Endothelial cell of umbilical vein (primary cell): ENCODE measurements around the gene TAOK2. TPM values are rescaled to one million over a fixed set of nuclear protein-coding genes. Genes with fewer than 3 reads are reported as not detected.
"Not testable (repeated sequence)": the region's sequence is repeated elsewhere in the genome, so short reads cannot be mapped to it uniquely, and the experiment has no call there.

Experiments
- BruUV-seq: library from RNA; stranded (reverse); fragments of 400-500 nt; replicated peaks from 2 replicates; lab custom pipeline; 2021; lab: Mats Ljungman, UMichigan
- CTCF ChIA-PET: fragments of 300-600, 350-600 bp; sonication (Branson Sonifier 250); formaldehyde crosslinking; loops from one replicate; lab custom pipeline; 2021; ENCODE audit warnings: antibody characterized with exemption, inconsistent platforms; lab: Charles Lee
- POLR2A ChIA-PET: fragments of 300-600, 350-600 bp; sonication (Branson Sonifier 250); formaldehyde crosslinking; loops from one replicate; lab custom pipeline; 2021; ENCODE audit warnings: antibody characterized with exemption, inconsistent platforms; lab: Charles Lee
- DNase-seq: peaks from one replicate; pipeline ENCODE4 v3.0.0-alpha.2; 2011; ENCODE audit warnings: low read depth, low spot score
- FAIRE-seq: peaks from 2 replicates; lab custom pipeline; 2011; peaks lifted over from hg19 to GRCh38; lab: Jason Lieb, UNC
- H2AFZ ChIP-seq: 2 replicates; pipeline ENCODE4 v1.6.0; 2012; ENCODE audit warnings: low read depth, low read length, control low read depth, inconsistent platforms
- H3K27ac ChIP-seq: 2 replicates; pipeline ENCODE4 v1.5.1; 2011; ENCODE audit warnings: low read depth, mild to moderate bottlenecking, control low read depth, low read length, moderate library complexity; ENCODE audit not compliant: insufficient read depth
- H3K27me3 ChIP-seq, 2 experiments: 2 replicates each; pipeline versions ENCODE4 v1.6.0 to v1.6.1; 2011; ENCODE audit warnings: low read length in 2 of 2, mixed read lengths in 1 of 2; ENCODE audit not compliant: control insufficient read depth in 2 of 2, insufficient read depth in 2 of 2
- H3K36me3 ChIP-seq, 2 experiments: 2 replicates in 1 of 2; 3 replicates in 1 of 2; pipeline ENCODE4 v1.5.1; 2011; ENCODE audit warnings: low read length in 2 of 2, mild to moderate bottlenecking in 1 of 2, moderate library complexity in 1 of 2; ENCODE audit not compliant: control insufficient read depth in 2 of 2, insufficient read depth in 2 of 2; ENCODE audit errors: extremely low read depth in 1 of 2
- H3K4me1 ChIP-seq: 3 replicates; pipeline ENCODE4 v1.5.1; 2011; ENCODE audit warnings: mild to moderate bottlenecking, low read length; ENCODE audit not compliant: control insufficient read depth, insufficient read depth; ENCODE audit errors: extremely low read depth
- H3K4me2 ChIP-seq: 2 replicates; pipeline ENCODE4 v1.6.1; 2011; ENCODE audit warnings: low read length, control low read depth, mixed read lengths; ENCODE audit not compliant: insufficient read depth
- H3K4me3 ChIP-seq, 3 experiments: fragments of 200-600 bp in 1 of 3; sonication (generic), shearing (Covaris generic) in 1 of 3; replicated peaks in 1 of 3; 2 replicates each; pipeline ENCODE4 v1.5.1; 2011 to 2016; ENCODE audit warnings: control low read depth in 3 of 3, low read length in 3 of 3, mild to moderate bottlenecking in 2 of 3, inconsistent platforms in 1 of 3, low read depth in 1 of 3, moderate library complexity in 1 of 3; ENCODE audit not compliant: insufficient read depth in 1 of 3
- H3K79me2 ChIP-seq: 2 replicates; pipeline ENCODE4 v1.6.0; 2012; ENCODE audit warnings: low read length, inconsistent platforms; ENCODE audit not compliant: control insufficient read depth, insufficient read depth
- H3K9ac ChIP-seq: replicated peaks from 2 replicates; pipeline ENCODE3; 2011; ENCODE audit warnings: low read length, control low read depth; ENCODE audit not compliant: insufficient read depth; ENCODE audit errors: extremely low read depth
- H3K9me1 ChIP-seq: replicated peaks from 3 replicates; pipeline ENCODE4 v1.6.0; 2011; ENCODE audit warnings: mild to moderate bottlenecking, low read length; ENCODE audit not compliant: control insufficient read depth, insufficient read depth; ENCODE audit errors: extremely low read depth
- H3K9me3 ChIP-seq: replicated peaks from 2 replicates; pipeline ENCODE4 v1.5.1; 2012; ENCODE audit warnings: low read length, inconsistent platforms; ENCODE audit not compliant: control insufficient read depth, insufficient read depth
- H4K20me1 ChIP-seq: replicated peaks from 2 replicates; pipeline ENCODE3; 2011; ENCODE audit warnings: mild to moderate bottlenecking, low read length; ENCODE audit not compliant: control insufficient read depth, insufficient read depth; ENCODE audit errors: extremely low read depth
- EZH2 ChIP-seq: IDR thresholded peaks from 2 replicates; pipeline ENCODE4 v1.6.1; 2012; ENCODE audit warnings: borderline replicate concordance, low read depth, mild to moderate bottlenecking, moderate library complexity, low read length, inconsistent platforms; ENCODE audit not compliant: severe bottlenecking
- FOS ChIP-seq: IDR thresholded peaks from 2 replicates; pipeline ENCODE4 v1.6.1; 2011; ENCODE audit warnings: mild to moderate bottlenecking, low read length, moderate library complexity, borderline replicate concordance; ENCODE audit not compliant: insufficient read depth
- GATA2 ChIP-seq: IDR thresholded peaks from 2 replicates; pipeline ENCODE4 v1.7.0; 2011; ENCODE audit warnings: low read depth, mild to moderate bottlenecking, moderate library complexity, mixed read lengths, low read length; ENCODE audit not compliant: insufficient read length, insufficient read depth
- JUN ChIP-seq: IDR thresholded peaks from 2 replicates; pipeline ENCODE4 v1.6.1; 2011; ENCODE audit warnings: borderline replicate concordance, low read depth; ENCODE audit not compliant: insufficient read length, insufficient read depth
- MYC ChIP-seq: IDR thresholded peaks from one replicate; pipeline ENCODE4 v1.6.1; 2011; ENCODE audit warnings: mild to moderate bottlenecking, low read depth, low read length
- POLR2A ChIP-seq: IDR thresholded peaks from 2 replicates; pipeline ENCODE4 v1.6.1; 2012; ENCODE audit warnings: low read depth, mild to moderate bottlenecking, control low read depth, low read length
- POLR2AphosphoS5 ChIP-seq: IDR thresholded peaks from 2 replicates; pipeline ENCODE4 v1.6.1; 2012; ENCODE audit warnings: low read depth, mild to moderate bottlenecking, control low read depth, low read length, moderate library complexity; ENCODE audit not compliant: insufficient read depth
- dilution Hi-C: fragments of 300-500 bp; cut with MboI; formaldehyde crosslinking; loops from one replicate; pipeline ENCODE4 v1.15.0; 2019; ENCODE audit warnings: low sequenced_read_pairs; ENCODE audit not compliant: extremely low pct_ligation_motif_present
- intact Hi-C: fragments of 100-400 bp; cut with micrococcal nuclease; formaldehyde crosslinking; loops from one replicate; pipeline ENCODE4 v1.10.0; 2022
- polyA plus RNA-seq, 4 experiments: library from polyadenylated mRNA; depleted of rRNA in 3 of 4; stranded (reverse) in 3 of 4; unstranded in 1 of 4; fragments of >200 nt; gene quantifications; 2 replicates each; pipeline versions ENCODE4 v1.2.1 to v1.2.3, GENCODE V29; 2011 to 2012; ENCODE audit warnings: missing spikeins in 1 of 4
- total RNA-seq: library from RNA; stranded (reverse); gene quantifications from 2 replicates; pipeline ENCODE4 v1.2.3, GENCODE V29; 2021
- TF ChIP-seq, protein P1 (sequence below), 2 donors: IDR thresholded peaks; 1 replicate in 1 of 2; 2 replicates in 1 of 2; pipeline ENCODE4 v1.5.1; 2011; ENCODE audit warnings: low read length in 2 of 2, mild to moderate bottlenecking in 2 of 2, moderate library complexity in 2 of 2, control low read depth in 1 of 2, inconsistent platforms in 1 of 2, low read depth in 1 of 2; ENCODE audit not compliant: insufficient read depth in 1 of 2; ENCODE audit errors: extremely low read depth in 1 of 2
- TF ChIP-seq, protein P2 (sequence below): IDR thresholded peaks from 2 replicates; pipeline ENCODE4 v1.6.1; 2011; ENCODE audit not compliant: insufficient read depth, insufficient read length

The TAOK2 gene
- total and polyA plus RNA-seq, 2 donors (not counting 3 experiments of a cell fraction or from before 2014, with no cell fraction given): 52.8 to 114 TPM

DNA sequence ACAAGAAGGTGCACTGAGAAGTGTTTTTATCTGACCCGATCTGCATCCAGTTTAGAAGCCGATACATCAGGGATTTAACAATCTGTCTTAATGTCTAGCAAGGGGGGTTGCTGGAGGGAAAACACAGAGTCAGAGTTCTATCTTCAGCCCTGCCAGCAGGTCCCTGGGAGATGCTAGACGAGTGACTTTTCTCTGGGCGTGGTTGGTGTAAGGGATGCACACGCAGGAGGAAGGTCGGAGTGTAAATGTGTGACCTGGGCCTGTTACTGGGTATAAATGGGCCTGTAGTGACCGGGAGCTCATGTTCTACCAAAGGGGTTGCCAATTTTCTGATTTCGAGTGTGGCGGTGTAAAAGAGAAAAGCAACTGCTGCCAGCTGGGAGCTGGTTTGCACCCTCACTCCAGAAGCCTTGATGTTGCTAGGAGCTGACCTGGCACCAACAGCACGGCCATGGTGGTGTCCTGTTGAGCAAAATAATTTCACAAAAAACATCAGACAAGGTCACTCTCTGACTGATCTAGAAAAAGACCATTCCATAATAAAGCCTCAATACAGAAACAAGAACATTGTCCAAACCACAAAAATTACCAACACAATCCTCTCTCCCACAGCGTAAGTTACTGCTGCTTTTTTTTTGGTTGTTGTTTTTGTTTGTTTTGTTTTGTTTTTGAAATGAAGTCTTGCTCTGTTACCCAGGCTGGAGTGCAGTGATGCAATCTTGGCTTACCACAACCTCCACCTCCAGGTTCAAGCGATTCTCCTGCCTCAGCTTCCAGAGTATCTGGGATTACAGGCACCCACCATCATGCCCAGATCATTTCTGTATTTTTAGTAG lies 46.4 kb upstream of the TAOK2 start:
- H3K9me3 ChIP-seq: no peaks in the 10 kb centered on the region
- H3K9ac ChIP-seq: no peak overlapping the region
- FAIRE-seq: peak; percentile 46

DNA sequence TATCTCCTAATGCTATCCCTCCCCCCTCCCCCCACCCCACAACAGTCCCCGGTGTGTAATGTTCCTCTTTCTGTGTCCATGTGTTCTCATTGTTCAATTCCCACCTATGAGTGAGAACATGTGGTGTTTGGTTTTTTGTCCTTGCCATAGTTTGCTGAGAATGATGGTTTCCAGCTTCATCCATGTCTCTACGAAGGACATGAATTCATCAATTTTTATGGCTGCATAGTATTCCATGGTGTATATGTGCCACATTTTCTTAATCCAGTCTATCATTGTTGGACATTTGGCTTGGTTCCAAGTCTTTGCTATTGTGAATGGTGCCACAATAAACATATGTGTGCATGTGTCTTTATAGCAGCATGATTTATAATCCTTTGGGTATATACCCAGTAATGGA lies 41.9 kb upstream of the TAOK2 start:
- H3K9ac ChIP-seq, H3K36me3 ChIP-seq, H3K9me3 ChIP-seq, H3K4me2 ChIP-seq, BruUV-seq, H2AFZ ChIP-seq, H4K20me1 ChIP-seq, H3K4me3 ChIP-seq, dilution Hi-C loops, H3K79me2 ChIP-seq, POLR2A ChIA-PET, H3K9me1 ChIP-seq, intact Hi-C loops, H3K27ac ChIP-seq, DNase-seq, FAIRE-seq, CTCF ChIA-PET, H3K4me1 ChIP-seq: not testable (repeated sequence)
- peaks cover 11 to 15% of the 10 kb centered on the region in 2 experiments for H3K27me3 ChIP-seq

More for the DNA sequence above, 46.4 kb upstream of the TAOK2 start:
- peaks cover 15% of the 10 kb centered on the region for H3K4me1 ChIP-seq
- no peaks in the 10 kb centered on the region for H3K9me1 ChIP-seq
- intact Hi-C loops: loop anchor here (5.0 kb wide), 1 partner anchor 105 kb away; the partner anchor contains the start of gene MVP
- H3K79me2 ChIP-seq: peaks cover 10% of the 10 kb centered on the region
- no peaks in the 10 kb centered on the region for H3K27me3 ChIP-seq
- H3K4me3 ChIP-seq: no peak overlapping the region
- H2AFZ ChIP-seq: no peak overlapping the region
- ChIA-PET CTCF (interaction anchor here (0.6 to 2.5 kb wide), 9 partner anchors 10 to 227 kb away, joined by 3 to 11 read pairs (median 5); partner anchors contain the start of genes ASPHD1, TAOK2 and TMEM219), POLR2A (no interaction called here)
- BruUV-seq: no TSS peak
- TF ChIP-seq MYC: no peak
- TF ChIP-seq GATA2: no peak
- TF ChIP-seq JUN: no peak
- TF ChIP-seq POLR2A: no peak
- TF ChIP-seq EZH2: no peak
- no peak for TF ChIP-seq FOS
- TF ChIP-seq, protein P1, sequence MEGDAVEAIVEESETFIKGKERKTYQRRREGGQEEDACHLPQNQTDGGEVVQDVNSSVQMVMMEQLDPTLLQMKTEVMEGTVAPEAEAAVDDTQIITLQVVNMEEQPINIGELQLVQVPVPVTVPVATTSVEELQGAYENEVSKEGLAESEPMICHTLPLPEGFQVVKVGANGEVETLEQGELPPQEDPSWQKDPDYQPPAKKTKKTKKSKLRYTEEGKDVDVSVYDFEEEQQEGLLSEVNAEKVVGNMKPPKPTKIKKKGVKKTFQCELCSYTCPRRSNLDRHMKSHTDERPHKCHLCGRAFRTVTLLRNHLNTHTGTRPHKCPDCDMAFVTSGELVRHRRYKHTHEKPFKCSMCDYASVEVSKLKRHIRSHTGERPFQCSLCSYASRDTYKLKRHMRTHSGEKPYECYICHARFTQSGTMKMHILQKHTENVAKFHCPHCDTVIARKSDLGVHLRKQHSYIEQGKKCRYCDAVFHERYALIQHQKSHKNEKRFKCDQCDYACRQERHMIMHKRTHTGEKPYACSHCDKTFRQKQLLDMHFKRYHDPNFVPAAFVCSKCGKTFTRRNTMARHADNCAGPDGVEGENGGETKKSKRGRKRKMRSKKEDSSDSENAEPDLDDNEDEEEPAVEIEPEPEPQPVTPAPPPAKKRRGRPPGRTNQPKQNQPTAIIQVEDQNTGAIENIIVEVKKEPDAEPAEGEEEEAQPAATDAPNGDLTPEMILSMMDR (IDR thresholded peaks at IDR 0.05; ENCODE audit: extremely low read depth in 1 of 2, insufficient read depth in 1 of 2, low read depth in 1 of 2, low read length in 2 of 2): no peak
- TF ChIP-seq, protein P2, sequence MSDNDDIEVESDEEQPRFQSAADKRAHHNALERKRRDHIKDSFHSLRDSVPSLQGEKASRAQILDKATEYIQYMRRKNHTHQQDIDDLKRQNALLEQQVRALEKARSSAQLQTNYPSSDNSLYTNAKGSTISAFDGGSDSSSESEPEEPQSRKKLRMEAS: no peak
- TF ChIP-seq POLR2AphosphoS5: no peak
- dilution Hi-C loops: no loop called here
- no peak for DNase-seq
- H3K4me2 ChIP-seq: peak overlapping the region; percentile 77
- H4K20me1 ChIP-seq: no peaks in the 10 kb centered on the region
- peaks cover 3 to 4% of the 10 kb centered on the region in 2 experiments for H3K36me3 ChIP-seq
- no peak overlapping the region for H3K27ac ChIP-seq
